Measurements from ENCODE around the gene EFCAB6.
A peak's percentile ranks its signal among the peaks of the same experiment; 100 is the strongest.

Gene EFCAB6

DNA sequence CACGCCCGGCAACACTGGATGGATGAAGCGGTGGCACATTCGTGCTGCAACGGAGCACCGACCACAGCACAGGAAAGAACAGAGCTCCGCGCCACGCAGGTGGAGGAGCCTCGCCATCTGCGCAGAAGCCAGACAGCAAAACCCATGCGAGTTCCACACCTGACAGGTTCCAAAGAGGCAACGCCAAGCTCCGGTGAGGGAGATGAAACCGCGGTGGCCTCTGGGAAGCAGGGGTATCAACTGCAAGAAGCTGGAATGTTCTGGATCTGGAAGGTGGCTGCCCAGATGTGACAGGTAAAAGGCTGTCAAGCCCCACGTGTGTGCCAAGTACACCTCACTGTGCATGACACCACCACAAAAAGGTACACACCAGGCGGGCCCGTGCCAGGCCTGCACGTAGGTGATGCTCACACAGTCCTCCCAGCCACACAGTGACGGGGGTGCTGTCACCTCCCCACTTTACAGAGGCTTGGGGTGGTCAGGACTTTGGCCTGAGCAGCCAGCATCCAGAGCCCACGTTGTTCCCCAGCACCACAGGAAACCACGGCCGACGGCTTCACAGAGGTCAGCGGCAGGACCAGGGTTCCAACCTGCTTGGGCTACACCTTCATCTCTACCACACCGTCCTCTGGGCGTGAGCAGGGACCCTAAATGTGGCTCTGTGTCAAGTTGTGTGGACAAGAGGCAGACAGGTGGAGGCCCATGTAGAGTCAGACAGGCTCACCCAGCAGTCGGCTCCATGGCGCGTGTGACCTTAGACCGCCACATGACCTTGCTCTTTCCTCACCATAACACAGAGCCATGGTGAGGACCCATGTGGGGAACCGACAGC lies 19.7 kb upstream of the EFCAB6 start:
- no peak for DNase-seq (ENCODE audit: low read depth)

DNA sequence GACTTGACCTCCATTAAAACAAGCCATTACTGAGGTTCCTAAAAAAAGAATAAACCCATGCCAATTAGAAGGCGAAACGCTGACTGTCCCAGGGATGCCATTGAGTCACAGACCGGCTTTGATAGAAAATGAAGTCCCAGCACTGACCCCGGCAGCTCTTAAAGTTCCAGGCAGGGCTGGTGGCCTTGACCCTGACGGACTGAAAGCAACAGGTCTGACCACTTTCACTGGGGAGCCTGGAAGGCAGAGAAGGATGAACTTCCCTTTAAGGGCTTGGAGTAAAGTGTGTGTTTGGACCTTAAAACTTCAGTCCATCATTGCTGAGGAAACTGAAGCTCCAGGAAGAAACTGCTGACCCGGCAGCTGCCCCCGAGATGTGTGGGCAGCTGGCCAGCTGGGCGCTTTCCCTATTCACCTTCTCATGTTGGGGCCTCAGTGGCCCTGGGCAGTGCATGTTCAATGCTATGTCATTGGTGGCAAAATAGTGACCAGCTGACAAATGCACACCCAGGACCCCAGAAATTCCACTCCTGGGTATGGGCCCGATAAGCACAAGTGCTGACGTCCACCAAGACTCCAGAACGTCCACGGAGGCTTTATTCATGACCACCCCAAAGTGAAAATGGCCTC lies 18.9 kb upstream of the EFCAB6 start:
- no peak for DNase-seq (ENCODE audit: low read depth)

- peak; percentile 64 for DNase-seq (ENCODE audit: low read depth)
These were observed 18.1 kb upstream of the EFCAB6 start for GRCh38 chr22:43829904-43830851.

- peak; percentile 58 for DNase-seq (ENCODE audit: low read depth)
These were observed 17.1 kb upstream of the EFCAB6 start for GRCh38 chr22:43828998-43829782.

- DNase-seq (ENCODE audit: low read depth): no peak
These were observed 16.6 kb upstream of the EFCAB6 start for GRCh38 chr22:43828725-43828997.

DNA sequence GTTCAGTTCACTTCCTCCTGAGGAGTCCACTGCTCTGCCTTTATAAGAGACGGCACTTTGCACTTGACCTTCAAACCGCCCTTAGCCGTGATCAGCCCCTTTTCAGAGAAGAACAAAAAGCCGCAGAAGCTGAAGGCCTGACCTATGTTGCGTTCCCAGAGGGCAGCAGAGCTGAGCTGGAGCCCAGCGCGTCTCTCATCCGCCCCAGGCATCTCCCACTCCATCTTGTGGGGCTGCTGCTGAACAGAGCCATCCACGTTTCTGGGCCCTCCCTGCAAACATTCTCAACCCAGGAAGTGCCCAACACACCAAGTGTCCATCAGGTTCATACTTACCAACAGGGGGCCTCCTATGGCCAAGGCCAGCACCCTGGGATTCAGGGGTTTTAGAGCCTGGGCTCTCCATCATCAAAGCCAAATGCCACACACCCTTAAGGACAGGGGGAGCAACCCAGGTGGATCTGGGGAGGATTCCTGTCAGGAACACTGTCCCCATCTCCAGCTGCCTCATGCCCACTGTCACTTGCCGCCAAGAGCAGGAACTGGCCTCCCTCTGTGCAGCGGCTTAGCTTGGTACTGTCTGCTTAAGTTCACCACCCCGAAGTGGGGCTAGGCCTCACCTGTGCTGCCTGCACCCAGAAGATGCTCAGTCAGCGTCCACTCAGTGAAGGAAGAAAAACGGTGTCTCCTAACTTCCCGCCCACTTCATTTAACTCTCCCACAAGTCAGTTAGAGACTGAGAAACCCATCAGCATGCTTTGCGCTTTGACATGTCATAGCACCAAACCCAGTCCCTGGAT lies 16.0 kb upstream of the EFCAB6 start:
- no peak for DNase-seq (ENCODE audit: low read depth)

DNA sequence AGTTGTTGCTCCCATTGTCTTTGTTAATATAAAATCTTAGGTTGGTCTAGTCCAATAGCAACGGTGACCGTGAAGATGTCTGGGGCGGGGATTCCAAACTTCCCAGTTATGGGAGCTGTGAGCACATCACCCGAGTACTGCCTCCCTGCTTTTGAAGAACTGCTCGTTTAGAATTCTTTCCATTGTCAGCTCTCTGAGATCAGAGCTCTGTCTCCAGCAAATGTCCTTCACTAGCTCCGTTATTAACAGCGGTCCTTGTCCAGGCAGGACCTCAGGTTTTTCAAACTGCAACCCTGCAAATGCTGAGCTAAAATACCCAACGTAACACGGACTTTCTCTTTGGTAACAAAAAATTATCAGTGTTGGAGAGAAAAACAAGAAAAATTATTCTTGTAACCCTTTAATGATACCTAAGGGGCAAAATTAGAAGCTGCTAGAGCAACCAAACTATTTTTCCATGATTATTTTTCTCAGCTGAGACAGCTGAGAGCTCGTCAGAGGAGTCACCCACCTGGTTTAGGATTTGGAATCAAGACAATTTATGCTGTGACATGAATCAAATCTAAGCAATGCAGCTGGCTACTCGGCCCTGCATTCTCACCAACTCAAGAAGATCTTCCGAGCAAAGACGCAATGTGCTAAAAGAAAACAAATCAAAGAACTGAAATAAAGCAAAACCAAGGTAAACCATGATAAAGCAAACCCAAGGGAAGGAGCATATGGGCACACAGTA lies 15.1 kb upstream of the EFCAB6 start:
- peak; percentile 8 for DNase-seq (ENCODE audit: low read depth)

- DNase-seq (ENCODE audit: low read depth): peak; percentile 85
These were observed 14.3 kb upstream of the EFCAB6 start for GRCh38 chr22:43826142-43827002.

DNA sequence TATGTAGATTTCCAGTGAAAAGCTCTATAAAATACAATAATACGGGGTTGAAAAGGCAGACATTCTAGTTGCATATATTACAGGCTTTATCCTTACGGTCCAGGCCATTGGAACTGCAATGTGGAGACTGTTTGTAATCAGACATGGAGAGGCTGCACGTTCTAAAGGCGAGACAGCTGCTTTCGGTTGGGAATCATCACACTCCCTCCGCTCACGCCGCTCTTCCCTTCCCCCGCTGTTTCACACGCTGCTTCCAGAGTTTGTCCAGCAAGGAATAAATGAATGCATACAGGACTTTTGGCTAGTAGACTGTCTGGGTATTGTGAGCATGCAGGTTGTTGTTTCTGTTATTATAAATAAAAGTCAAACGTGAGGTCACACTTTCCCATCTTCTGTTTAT lies 13.5 kb upstream of the EFCAB6 start:
- DNase-seq (ENCODE audit: low read depth): no peak

GRCh38 chr22:43824724-43825420 lies 12.8 kb upstream of the EFCAB6 start:
- DNase-seq (ENCODE audit: low read depth): no peak

DNA sequence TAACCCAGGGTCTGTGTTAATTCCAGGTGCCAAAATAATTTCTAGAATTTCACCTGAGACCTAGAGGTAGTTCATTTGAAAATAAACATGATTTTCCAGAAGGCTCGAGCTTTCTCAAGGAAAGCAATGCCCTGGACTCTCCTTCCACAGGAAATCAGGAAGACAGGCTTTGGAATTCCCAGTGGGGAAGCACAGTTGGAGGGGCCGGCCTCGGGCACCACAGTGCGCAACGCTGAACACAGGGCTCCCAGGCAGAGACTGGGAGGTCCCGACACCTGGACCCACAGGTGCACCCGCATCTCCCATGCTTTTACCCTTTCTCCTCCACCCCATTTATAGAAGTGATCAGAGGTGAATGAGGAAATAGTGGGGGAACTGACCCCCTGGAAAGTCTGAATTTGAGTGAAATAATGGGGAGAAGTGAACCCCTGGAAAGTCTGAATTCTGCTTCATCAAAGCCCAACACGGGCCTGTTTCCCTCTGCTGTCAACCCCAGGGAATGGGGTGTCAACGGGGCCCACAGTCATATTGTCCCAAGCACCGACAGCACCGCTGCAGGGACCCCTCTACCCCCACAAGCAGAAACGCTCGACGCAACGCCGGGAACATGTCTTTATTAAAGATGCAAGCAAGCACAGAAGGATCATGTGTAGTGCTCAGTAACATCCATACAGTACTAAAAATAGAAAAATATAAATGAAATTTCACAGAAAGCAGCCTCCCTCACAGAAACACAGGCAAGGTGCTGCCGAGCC lies 12.0 kb upstream of the EFCAB6 start:
- DNase-seq (ENCODE audit: low read depth): no peak

DNA sequence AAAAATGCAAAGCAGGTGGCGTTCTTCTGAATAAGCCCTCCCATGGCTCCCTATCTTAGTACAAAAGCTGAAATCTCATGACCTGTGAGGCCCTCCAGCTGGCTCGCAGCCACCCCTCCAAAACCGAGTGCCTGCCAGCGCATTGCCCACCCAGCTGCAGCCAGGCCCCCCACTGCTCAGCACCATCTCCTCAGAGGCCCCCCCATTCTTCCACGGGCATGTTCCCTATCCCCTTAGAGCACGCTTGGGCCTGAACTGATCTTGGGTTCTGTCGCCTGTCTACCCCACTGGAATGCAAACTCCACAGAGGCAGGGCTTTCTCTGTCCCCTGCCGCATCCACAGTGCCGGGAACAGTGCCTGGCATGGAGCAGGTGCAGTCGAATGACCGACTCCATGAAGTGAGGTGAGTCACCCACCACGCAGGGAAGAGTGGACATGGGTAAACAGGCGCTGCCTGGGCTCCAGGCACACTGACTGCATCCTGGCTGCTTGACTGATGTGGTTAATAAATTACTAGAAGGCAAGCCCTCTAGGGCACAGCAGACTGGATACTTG lies 11.3 kb upstream of the EFCAB6 start:
- DNase-seq (ENCODE audit: low read depth): peak; percentile 3

DNA sequence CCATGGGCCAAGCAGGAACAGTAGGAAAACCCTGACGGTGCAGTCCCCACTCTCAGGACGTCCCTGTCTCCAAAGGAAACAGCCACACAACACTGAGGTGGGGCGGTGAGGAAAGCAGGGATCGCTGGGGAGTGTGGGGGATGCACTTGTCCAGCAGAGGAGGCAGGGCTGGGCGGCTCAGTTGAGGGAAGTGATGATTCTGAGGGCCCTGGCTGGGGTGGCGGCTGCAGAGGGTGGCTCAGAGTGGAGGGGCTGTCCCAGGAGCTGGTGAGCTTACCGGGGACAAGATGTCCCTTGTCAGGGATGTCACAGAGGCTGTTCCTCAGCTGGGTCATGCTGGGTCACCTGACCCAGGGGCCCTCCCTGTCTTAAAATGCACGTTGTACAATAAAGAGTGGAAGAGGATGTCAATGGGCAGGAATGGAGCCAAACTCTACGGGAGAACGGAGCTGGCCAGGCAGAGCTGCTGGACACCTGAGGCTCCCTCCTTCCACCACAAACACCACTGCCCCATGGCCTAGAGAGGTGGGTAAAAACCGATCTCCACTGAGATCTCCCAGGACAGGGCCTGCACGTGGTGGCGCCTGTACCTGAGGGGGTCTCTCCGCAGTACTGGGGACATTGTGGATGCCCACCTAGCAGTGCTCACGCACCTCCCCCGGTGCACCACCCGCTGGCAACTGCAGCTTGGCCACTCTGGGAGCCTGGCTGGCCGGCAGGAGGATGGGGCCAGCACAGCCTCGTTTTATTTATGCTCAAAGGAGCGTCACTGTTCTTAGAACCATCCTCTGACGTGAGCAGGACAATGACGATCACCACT lies 9.7 kb upstream of the EFCAB6 start:
- no peak for DNase-seq (ENCODE audit: low read depth)

- DNase-seq (ENCODE audit: low read depth): no peak
These were observed 8.7 kb upstream of the EFCAB6 start for GRCh38 chr22:43820651-43821305.

GRCh38 chr22:43819931-43820640 lies 8.0 kb upstream of the EFCAB6 start:
- DNase-seq (ENCODE audit: low read depth): no peak

All from amniotic epithelial cell (primary cell).